K562 (cell line): ENCODE measurements around the gene ZKSCAN4. TPM values are rescaled to one million over a fixed set of nuclear protein-coding genes. Genes with fewer than 3 reads are reported as not detected.

Source experiments
- ADNP ChIP-seq: fragments of 200-800 bp; sonication (Bioruptor generic); IDR thresholded peaks from 2 replicates; pipeline ENCODE4 v1.6.1; 2016; ENCODE audit warnings: missing genetic modification characterization, missing compliant biosample characterization
- FUS ChIP-seq: fragments of 200-400 bp; formaldehyde crosslinking; optimal IDR thresholded peaks from 2 replicates; pipeline ENCODE3; 2017; ENCODE audit warnings: low read depth, low read length
- KLF6 ChIP-seq: fragments of 250-450 bp; sonication (Bioruptor Pico); IDR thresholded peaks from 2 replicates; pipeline ENCODE4 v1.4.0; 2020; ENCODE audit warnings: mild to moderate bottlenecking, moderate library complexity, borderline replicate concordance
- PCBP2 ChIP-seq: fragments of 200-400 bp; formaldehyde crosslinking; IDR thresholded peaks from 2 replicates; pipeline ENCODE4 v1.6.1; 2018; ENCODE audit warnings: low read length, low read depth, mild to moderate bottlenecking, moderate library complexity; ENCODE audit not compliant: poor library complexity, severe bottlenecking
- PRPF4 ChIP-seq: fragments of 200-400 bp; formaldehyde crosslinking; IDR thresholded peaks from one replicate; pipeline ENCODE4 v1.6.1; 2017; ENCODE audit warnings: low read length, low read depth, mild to moderate bottlenecking; ENCODE audit not compliant: insufficient read depth, poor library complexity, severe bottlenecking
- RBM34 ChIP-seq: fragments of 200-400 bp; formaldehyde crosslinking; IDR thresholded peaks from 2 replicates; pipeline ENCODE4 v1.6.1; 2018; ENCODE audit warnings: low read length, borderline replicate concordance; ENCODE audit not compliant: insufficient read depth
- SRSF9 ChIP-seq: fragments of 200-400 bp; formaldehyde crosslinking; IDR thresholded peaks from 2 replicates; pipeline ENCODE4 v1.6.1; 2017; ENCODE audit warnings: low read depth, low read length, borderline replicate concordance
- TEAD2 ChIP-seq: fragments of 450-650 bp; IDR thresholded peaks from 2 replicates; pipeline ENCODE4 v1.6.1; 2016; ENCODE audit warnings: missing genetic modification characterization, control low read depth, missing compliant biosample characterization
- ZBTB5 ChIP-seq: fragments of 450-650 bp; IDR thresholded peaks from 2 replicates; pipeline ENCODE4 v1.6.1; 2017; ENCODE audit warnings: antibody characterized with exemption
- ZNF253 ChIP-seq: fragments of 250-450 bp; sonication (Bioruptor Pico); conservative IDR thresholded peaks from 2 replicates; pipeline ENCODE4 v1.6.1; 2021; ENCODE audit warnings: mild to moderate bottlenecking
- ZNF586 ChIP-seq: fragments of 450-650 bp; formaldehyde crosslinking; conservative IDR thresholded peaks from 2 replicates; pipeline ENCODE4 v1.4.0; 2020; ENCODE audit warnings: mild to moderate bottlenecking, moderate library complexity
- ZZZ3 ChIP-seq: fragments of 450-650 bp; IDR thresholded peaks from 2 replicates; pipeline ENCODE4 v1.6.1; 2016; ENCODE audit warnings: antibody characterized with exemption, mild to moderate bottlenecking, moderate library complexity
- polyA plus RNA-seq, 8 experiments: library from polyadenylated mRNA; depleted of rRNA in 4 of 8; stranded (reverse) in 5 of 8; unstranded in 3 of 8; fragments of >200 nt; fragmentation: Nextera tagmentation in 2 of 8; fragmentation: Illumina TruSeq in 1 of 8; extraction: Ambion mirVana in 2 of 8; extraction: Trizol in 1 of 8; gene quantifications; 2 replicates each; pipeline versions ENCODE4 v1.2.1 to v1.2.3, GENCODE V29; 2011 to 2014; ENCODE audit warnings: inconsistent platforms in 1 of 8, missing spikeins in 1 of 8
- total RNA-seq, 7 experiments: library from RNA; depleted of rRNA in 6 of 7; stranded (reverse); fragments of >200 nt in 6 of 7; fragmentation: Illumina TruSeq in 2 of 7; extraction: Trizol in 2 of 7; gene quantifications; 2 replicates each; pipeline versions ENCODE4 v1.2.1 to v1.2.3, GENCODE V29; 2011 to 2021; ENCODE audit warnings: low replicate concordance in 1 of 7
- TF ChIP-seq, protein P1 (sequence below): fragments of 250-450 bp; sonication (Bioruptor Pico); IDR thresholded peaks from 2 replicates; pipeline ENCODE4 v1.9.0; 2021; ENCODE audit warnings: mild to moderate bottlenecking
- TF ChIP-seq, protein P2 (sequence below): fragments of 250-450 bp; sonication (Bioruptor Pico); IDR thresholded peaks from 2 replicates; pipeline ENCODE4 v1.5.1; 2021; ENCODE audit warnings: mild to moderate bottlenecking

Gene ZKSCAN4
- total and polyA plus RNA-seq, 9 of the 15 experiments (the other 6 are each of a cell fraction or from before 2014, with no cell fraction given), result 1.2 to 5.3 (median 4.7) TPM

DNA sequence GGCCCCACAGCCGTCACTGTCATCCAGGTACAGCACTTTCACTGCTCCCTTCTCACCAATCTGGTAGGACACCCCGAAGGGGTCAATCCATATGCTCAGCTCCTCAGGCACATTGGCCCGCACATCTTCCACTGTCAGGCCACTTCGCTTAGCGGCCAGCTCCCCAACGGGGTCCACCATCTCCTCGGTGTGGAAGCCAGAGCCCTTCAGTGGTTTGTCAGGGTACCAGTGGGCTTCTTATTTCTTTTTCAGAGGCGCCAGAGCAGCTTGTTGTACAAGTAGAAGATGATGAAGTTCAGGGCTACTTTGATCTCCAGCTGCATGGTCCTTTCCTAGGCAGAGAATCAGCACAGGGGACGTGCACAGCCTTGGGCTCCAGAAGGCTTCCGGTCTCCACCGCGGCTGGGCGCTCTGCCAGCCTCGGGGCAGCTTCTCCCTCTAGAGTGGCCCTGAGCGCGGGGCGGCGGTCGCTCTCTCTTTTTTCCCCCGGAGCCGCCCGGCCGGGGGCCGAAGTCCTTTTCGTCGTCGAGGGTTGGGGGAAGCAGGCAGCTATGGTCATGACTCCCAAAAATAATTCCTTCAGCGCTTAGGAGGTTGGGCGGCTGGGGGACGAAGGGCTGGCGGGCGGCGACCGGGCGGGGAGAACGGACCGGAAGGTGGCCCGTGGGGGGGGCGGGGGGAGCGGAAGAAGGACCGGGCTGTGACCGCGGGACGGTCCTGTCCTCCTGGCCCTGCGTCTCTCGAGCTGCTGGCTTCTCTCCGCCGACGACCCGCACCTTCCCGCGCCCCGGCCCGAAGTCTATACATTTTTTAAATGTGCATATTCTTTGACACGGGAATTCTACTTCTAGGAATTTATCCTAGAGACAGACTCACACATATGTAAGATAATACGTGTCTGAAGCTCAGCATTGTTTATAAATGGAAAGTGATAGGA, 33.5 kb downstream of the ZKSCAN4 start (continued):
- TF ChIP-seq PRPF4, result no peak
- TF ChIP-seq KLF6 (CRISPR knock-in tag), result no peak
- TF ChIP-seq ADNP (tag), result no peak
- TF ChIP-seq, protein P1, sequence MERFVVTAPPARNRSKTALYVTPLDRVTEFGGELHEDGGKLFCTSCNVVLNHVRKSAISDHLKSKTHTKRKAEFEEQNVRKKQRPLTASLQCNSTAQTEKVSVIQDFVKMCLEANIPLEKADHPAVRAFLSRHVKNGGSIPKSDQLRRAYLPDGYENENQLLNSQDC (CRISPR knock-in tag), result no peak
- no peak for TF ChIP-seq RBM34
- no peak for TF ChIP-seq ZNF586 (CRISPR knock-in tag)
- TF ChIP-seq TEAD2 (tag), result no peak
- TF ChIP-seq SRSF9, result no peak
- TF ChIP-seq ZNF253 (CRISPR knock-in tag), result no peak
- TF ChIP-seq FUS, result no peak
- no peak for TF ChIP-seq ZZZ3
- TF ChIP-seq, protein P2, sequence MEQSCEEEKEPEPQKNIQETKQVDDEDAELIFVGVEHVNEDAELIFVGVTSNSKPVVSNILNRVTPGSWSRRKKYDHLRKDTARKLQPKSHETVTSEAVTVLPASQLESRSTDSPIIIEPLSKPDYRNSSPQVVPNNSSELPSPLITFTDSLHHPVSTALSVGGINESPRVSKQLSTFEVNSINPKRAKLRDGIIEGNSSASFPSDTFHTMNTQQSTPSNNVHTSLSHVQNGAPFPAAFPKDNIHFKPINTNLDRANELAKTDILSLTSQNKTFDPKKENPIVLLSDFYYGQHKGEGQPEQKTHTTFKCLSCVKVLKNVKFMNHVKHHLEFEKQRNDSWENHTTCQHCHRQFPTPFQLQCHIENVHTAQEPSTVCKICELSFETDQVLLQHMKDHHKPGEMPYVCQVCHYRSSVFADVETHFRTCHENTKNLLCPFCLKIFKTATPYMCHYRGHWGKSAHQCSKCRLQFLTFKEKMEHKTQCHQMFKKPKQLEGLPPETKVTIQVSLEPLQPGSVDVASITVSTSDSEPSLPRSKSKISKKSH, result no peak
- no peak for TF ChIP-seq PCBP2
- TF ChIP-seq ZBTB5, result no peak
